Measurements from ENCODE around the gene SCT. TPM values are rescaled to one million over a fixed set of nuclear protein-coding genes. Genes with fewer than 3 reads are reported as not detected.

Gene SCT
- total and polyA plus RNA-seq, 2 of the 8 experiments (the other 6 are each of a cell fraction or from before 2014, with no cell fraction given), result 1.7 to 2.0 TPM

DNA sequence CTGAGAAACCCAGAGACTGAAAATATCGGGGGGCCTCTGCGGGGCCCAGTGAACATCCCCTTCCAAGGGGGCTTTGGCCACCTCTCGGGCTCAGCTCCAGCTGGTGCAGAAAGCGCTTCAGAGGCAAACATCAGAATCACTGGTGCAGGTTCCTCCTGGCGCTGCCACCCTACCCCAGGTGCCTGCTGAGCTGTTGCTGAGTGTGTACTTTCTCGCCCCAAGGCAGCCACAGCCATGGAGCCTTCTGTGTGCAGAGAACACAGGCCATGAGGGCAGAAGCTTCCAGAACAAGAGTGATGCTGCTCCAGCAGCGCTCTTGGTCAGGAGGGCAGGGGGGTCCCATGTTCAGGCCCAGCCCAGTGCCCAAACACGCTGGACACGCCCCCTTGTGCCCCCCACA is 16.4 kb upstream of the SCT start:
- Histone ChIP-seq H3K56ac (replicated peaks; ENCODE audit: insufficient read length, low read depth, low read length) (no peak overlapping the region), H4K8ac (ENCODE audit: extremely low read depth, insufficient read depth, low read length) (no peak overlapping the region), H3K23ac (ENCODE audit: insufficient read length) (no peak overlapping the region), H3K9me3 (ENCODE audit: insufficient read depth in 2 of 2, low read depth in 1 of 2, low read length in 1 of 2) (no peaks in the 10 kb centered on the region; a peak in 1 of 4 replicates), H3K14ac (ENCODE audit: insufficient read length) (no peak overlapping the region), H3K4ac (replicated peaks; ENCODE audit: insufficient read length, low read depth, low read length) (no peak overlapping the region), H3K23me2 (ENCODE audit: low read depth, low read length) (peaks cover 10% of the 10 kb centered on the region; the same call in 1 of the 2 replicates), H2BK12ac (ENCODE audit: low read depth, low read length) (no peak overlapping the region), H3K4me3 (ENCODE audit: extremely low read depth in 1 of 4, insufficient read depth in 2 of 4, low read depth in 3 of 4, low read length in 4 of 4) (no peak overlapping the region), H3K36me3 (ENCODE audit: control insufficient read depth in 2 of 4, insufficient read depth in 4 of 4, low read length in 3 of 4) (peaks cover 0 to 3% (median 0%) of the 10 kb centered on the region in 4 experiments; a peak in 1 of 8 replicates), H4K5ac (ENCODE audit: insufficient read length, low read depth, low read length) (no peak overlapping the region), H3K9ac (replicated peaks in 1 of 4; ENCODE audit: extremely low read depth in 1 of 4, low read depth in 3 of 4, low read length in 3 of 4) (no peak overlapping the region), H3K4me2 (ENCODE audit: insufficient read depth in 1 of 2, low read depth in 2 of 2, low read length in 2 of 2) (no peak overlapping the region), H3K27me3 (replicated peaks in 1 of 4; ENCODE audit: control insufficient read depth in 3 of 4, extremely low read depth in 1 of 4, insufficient read depth in 3 of 4, low read length in 3 of 4) (peaks cover 0 to 18% (median 14%) of the 10 kb centered on the region in 4 experiments; a peak in 6 of 7 replicates), H2BK5ac (ENCODE audit: low read depth, low read length) (no peak overlapping the region), H2BK20ac (ENCODE audit: low read length) (no peak overlapping the region), H2AK5ac (ENCODE audit: low read depth, low read length) (no peak overlapping the region), H2AFZ (ENCODE audit: low read length) (no peak overlapping the region), H4K91ac (replicated peaks; ENCODE audit: insufficient read length, low read length) (no peak overlapping the region), H2BK120ac (replicated peaks; ENCODE audit: low read depth, low read length) (no peak overlapping the region), H3K18ac (ENCODE audit: extremely low read depth, low read length) (no peak overlapping the region; the same call in 1 of the 2 replicates), H3K79me1 (ENCODE audit: low read depth, low read length) (no peaks in the 10 kb centered on the region), H3K79me2 (ENCODE audit: control insufficient read depth in 1 of 2, insufficient read depth in 2 of 2, low read length in 2 of 2) (no peaks in the 10 kb centered on the region), H2BK15ac (ENCODE audit: low read length) (no peak overlapping the region), H3K27ac (ENCODE audit: low read depth, low read length) (no peak overlapping the region; the same call in 1 of the 2 replicates), H3K4me1 (replicated peaks in 1 of 4; ENCODE audit: control insufficient read depth in 3 of 4, insufficient read depth in 4 of 4, low read length in 3 of 4) (peaks cover 0 to 16% (median 10%) of the 10 kb centered on the region in 4 experiments; a peak in 6 of 7 replicates), H4K20me1 (replicated peaks in 1 of 2; ENCODE audit: control insufficient read depth in 1 of 2, insufficient read depth in 2 of 2, low read length in 2 of 2) (peaks cover 0 to 8% of the 10 kb centered on the region in 2 experiments)
- FAIRE-seq (no peak), DNase-seq (ENCODE audit: low read depth in 1 of 2, low spot score in 2 of 2) (no peak)
- POLR2A ChIA-PET (ENCODE audit: partially characterized antibody), result no interaction called here
- WGBS, 2 experiments (ENCODE audit: extremely low coverage in 1 of 2, insufficient coverage in 1 of 2, insufficient read length in 1 of 2, insufficient replicate concordance in 2 of 2, low coverage in 1 of 2, low lambda C conversion rate in 2 of 2, missing lambda C conversion rate in 1 of 2), result 93% methylated on average over 9 of the region's 9 CpGs; no CpG with 5 or more reads in 1 of the 2 experiments
- CTCF ChIA-PET (ENCODE audit: partially characterized antibody), result interaction anchor here (1.3 kb wide), 1 partner anchor 80 kb away, joined by 3 read pairs; no protein-coding TSS in a partner anchor
- TF ChIP-seq HDAC6 (IDR thresholded peaks at IDR 0.05; ENCODE audit: low read depth, low read length) (no peak), CTBP2 (IDR thresholded peaks at IDR 0.05; ENCODE audit: borderline replicate concordance, insufficient read depth, insufficient read length, low read length) (no peak), CHD2 (IDR thresholded peaks at IDR 0.05; ENCODE audit: low read length) (no peak), SRF (IDR thresholded peaks at IDR 0.05; ENCODE audit: low read depth, low read length) (no peak), SP4 (IDR thresholded peaks at IDR 0.05; ENCODE audit: low read length) (no peak), EP300 (IDR thresholded peaks at IDR 0.05; ENCODE audit: borderline replicate concordance in 1 of 2, low read depth in 2 of 2, low read length in 2 of 2) (no peak), SP1 (IDR thresholded peaks at IDR 0.05; ENCODE audit: low read depth, low read length) (no peak), GABPA (IDR thresholded peaks at IDR 0.05; ENCODE audit: borderline replicate concordance, insufficient read depth, low read length) (no peak), BACH1 (IDR thresholded peaks at IDR 0.05; ENCODE audit: low read length) (no peak), KDM4A (IDR thresholded peaks at IDR 0.05; ENCODE audit: low read depth, low read length, severe bottlenecking) (no peak), HDAC2 (IDR thresholded peaks at IDR 0.05; ENCODE audit: borderline replicate concordance in 1 of 2, low read depth in 2 of 2, low read length in 2 of 2) (no peak), RAD21 (IDR thresholded peaks at IDR 0.05 in 1 of 2, conservative IDR thresholded peaks at IDR 0.05 in 1 of 2; ENCODE audit: low read depth in 2 of 2, low read length in 2 of 2) (no peak), BRCA1 (IDR thresholded peaks at IDR 0.05; ENCODE audit: low read depth, low read length) (no peak)
